GM12873 (cell line): ENCODE measurements around the gene SCRT2.

Experiments
- TF ChIP-seq, protein P1 (sequence below): IDR thresholded peaks from 2 replicates; pipeline ENCODE4 v1.5.1; 2012; ENCODE audit warnings: low read depth, mild to moderate bottlenecking, moderate library complexity, low read length, control low read depth; ENCODE audit not compliant: insufficient read depth; ENCODE audit errors: missing control alignments

The SCRT2 gene

DNA sequence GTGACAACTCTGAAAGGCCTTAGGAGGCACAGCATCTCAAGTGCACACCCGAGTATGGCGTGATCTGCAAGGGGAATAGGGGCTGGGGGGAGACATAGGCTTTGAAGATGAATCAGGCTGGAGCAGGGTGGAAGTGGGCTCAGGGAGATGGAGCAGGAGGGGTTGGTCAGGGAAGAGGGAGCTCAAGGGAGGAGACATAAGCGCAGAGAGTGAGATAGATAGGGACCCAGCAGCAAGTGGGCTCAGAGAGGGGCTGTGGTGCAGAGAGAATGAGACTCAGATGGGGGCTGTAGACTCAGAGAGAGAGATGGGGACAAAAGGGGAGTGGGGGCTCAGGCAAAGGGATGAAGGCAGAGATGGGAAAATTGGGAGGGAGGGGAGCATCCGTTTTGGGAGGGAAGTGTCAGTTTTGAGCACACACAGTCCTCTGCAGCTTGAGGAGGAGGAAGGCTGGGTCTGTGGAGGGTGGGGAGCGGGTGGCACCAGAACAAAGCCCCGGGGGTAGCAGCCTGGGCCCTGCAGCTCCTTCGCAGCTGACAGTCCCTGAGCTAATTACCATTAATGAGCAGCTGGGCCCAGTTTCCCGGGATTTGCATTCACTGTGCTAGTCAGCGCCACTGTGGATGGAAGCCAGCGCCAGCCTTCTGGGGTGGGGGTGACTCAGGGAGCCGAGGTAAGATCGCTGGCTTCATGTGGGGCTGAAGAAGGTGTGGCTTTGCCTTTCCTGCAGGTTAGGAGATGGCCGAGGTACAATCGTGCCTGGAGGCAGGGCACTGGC, 41.3 kb downstream of the SCRT2 start:
- TF ChIP-seq, protein P1, sequence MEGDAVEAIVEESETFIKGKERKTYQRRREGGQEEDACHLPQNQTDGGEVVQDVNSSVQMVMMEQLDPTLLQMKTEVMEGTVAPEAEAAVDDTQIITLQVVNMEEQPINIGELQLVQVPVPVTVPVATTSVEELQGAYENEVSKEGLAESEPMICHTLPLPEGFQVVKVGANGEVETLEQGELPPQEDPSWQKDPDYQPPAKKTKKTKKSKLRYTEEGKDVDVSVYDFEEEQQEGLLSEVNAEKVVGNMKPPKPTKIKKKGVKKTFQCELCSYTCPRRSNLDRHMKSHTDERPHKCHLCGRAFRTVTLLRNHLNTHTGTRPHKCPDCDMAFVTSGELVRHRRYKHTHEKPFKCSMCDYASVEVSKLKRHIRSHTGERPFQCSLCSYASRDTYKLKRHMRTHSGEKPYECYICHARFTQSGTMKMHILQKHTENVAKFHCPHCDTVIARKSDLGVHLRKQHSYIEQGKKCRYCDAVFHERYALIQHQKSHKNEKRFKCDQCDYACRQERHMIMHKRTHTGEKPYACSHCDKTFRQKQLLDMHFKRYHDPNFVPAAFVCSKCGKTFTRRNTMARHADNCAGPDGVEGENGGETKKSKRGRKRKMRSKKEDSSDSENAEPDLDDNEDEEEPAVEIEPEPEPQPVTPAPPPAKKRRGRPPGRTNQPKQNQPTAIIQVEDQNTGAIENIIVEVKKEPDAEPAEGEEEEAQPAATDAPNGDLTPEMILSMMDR: no peak

DNA sequence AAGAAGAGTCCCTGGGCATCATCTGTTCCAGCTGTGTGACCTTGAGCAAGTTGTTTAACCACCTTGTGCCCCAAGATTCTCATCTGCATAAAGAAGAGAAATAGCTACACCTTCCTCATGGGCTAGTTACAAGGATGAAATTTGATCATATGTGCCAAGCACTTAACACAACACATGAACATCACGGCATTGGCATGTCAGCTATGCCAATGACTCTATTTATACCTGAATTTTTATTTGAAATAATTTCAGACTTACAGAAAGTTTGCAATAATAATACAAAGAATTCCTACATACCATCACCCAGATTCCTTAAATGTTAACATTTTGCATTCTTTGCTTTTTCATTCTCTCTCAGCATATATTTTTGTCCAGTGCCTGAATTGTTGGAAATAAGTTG, 44.5 kb downstream of the SCRT2 start:
- TF ChIP-seq, protein P1: no peak

DNA sequence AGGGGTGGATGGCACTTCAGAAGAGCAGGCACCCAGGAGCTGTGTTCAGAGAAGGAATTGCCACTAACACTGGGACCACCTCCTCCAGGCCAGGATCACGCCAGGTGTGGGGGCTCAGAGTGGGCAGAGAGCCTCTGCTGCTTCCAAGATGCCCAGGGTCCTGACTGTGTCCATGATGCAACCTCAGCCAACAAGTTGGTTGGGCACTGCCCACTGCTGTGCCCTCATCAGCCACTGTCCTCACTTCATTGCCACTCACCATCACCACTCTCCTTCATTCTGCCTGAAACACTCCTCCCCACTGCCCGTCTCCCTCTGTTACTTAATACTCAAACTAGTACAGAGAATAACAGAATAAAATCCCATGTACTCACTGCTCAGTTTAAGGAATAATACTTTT, 49.0 kb downstream of the SCRT2 start:
- TF ChIP-seq, protein P1: no peak

DNA sequence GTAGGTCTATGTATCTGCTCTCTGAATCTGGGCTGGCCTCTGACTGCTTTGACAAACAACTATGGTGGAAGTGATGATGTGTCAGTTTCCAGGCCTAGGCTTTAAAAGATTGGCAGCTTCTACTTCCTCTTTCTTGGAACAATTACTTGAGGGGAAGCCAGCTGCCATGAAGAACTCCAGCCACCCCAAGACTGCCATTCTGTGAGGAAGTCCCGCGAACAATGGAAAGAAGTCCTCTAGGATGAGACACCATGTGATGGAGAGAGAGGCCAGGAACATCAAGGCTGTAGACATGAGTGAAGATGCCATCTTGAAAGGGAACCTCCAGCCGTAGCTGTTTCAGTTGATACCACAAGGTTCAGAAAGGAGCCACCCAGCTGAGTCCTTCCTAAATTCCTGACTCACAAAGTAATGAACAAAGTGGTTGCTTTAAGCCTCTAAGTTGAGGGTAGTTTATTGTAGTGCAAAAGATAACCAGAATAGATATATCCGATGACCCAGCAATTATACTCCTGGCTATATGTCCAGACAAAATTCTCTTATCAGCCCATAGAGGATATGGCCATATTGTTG, 50.2 kb downstream of the SCRT2 start:
- TF ChIP-seq, protein P1: no peak

DNA sequence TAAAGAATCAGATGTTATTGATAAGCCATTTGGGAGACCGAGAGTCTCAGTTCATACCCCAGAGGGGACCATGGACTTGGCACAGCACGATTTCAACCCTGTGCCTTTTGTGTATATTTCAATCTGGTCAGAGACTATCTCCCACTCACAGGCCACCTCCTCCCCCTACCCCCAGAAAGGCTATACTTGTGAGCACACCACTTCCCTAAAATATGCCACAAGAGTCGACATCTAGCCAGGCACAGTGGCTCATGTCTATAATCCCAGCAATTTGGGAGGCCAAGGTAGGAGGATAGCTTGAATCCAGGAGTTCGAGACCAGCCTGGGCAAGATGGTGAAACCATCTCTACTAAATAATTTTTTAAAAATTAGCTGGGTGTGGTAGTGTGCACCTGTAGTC, 51.9 kb downstream of the SCRT2 start:
- TF ChIP-seq, protein P1: no peak

DNA sequence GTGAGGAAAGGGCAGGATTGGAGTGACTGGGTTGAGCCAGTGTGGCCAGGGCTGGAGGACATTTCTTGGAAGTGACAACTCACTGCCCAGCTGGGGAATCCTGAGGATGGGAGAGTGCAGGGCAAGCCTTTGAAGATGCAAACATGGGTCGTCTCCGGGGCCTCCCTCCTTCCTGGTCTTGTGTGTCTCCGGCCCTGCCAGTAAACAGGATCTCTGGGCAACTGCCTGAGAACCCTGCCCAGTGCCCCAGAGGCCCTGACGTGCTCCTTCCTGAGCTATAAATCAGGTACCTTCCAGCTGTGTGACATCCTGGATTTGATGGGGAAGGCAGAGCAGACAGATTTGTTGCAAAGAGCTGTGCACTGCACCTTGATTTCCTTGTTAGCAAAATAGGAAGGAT, 52.6 kb downstream of the SCRT2 start:
- TF ChIP-seq, protein P1: no peak

DNA sequence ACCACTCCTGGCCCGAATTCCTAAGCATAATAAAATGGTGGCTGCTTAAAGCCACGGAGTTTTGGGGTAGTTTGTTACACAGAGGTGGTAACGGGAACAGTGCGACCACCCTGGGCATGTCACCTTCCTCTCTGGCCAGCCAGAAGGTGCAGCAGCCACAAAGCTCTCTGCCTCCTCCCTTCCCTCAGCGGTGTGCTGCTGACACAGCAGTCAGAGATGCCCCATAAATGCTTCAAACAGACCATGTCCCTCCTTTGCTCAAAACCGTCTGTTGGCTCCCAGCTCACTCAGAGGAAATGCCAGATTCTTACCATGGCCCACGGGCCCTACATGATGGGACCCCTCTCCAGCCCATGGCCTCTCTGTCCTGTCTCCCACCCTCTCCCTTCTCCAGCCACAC, 53.4 kb downstream of the SCRT2 start:
- TF ChIP-seq, protein P1: no peak
